H1 (cell line): ENCODE data around the gene ADIRF. TPM values are rescaled to one million over a fixed set of nuclear protein-coding genes. Genes with fewer than 3 reads are reported as not detected.
A peak's percentile ranks its signal among the peaks of the same experiment; 100 is the strongest.

Experiments
- CTCF ChIA-PET: fragments of 300-600 bp; sonication (Branson Sonifier 250); formaldehyde crosslinking; loops from one replicate; lab custom pipeline; 2021; ENCODE audit not compliant: partially characterized antibody; lab: Charles Lee
- POLR2A ChIA-PET: fragments of 300-600 bp; sonication (Branson Sonifier 250); formaldehyde crosslinking; loops from one replicate; lab custom pipeline; 2021; ENCODE audit warnings: inconsistent platforms; ENCODE audit not compliant: partially characterized antibody; lab: Charles Lee
- DNase-seq, 2 experiments: peaks; one replicate each; pipeline versions ENCODE4 v3.0.0 to v3.0.0-alpha.2; 2010 to 2022; ENCODE audit warnings: low spot score in 2 of 2, low read depth in 1 of 2, mixed read lengths in 1 of 2
- FAIRE-seq: peaks from 2 replicates; lab custom pipeline; 2011; peaks lifted over from hg19 to GRCh38; lab: Jason Lieb, UNC
- H2AFZ ChIP-seq: 2 replicates; pipeline ENCODE4 v1.8.1; 2012; ENCODE audit warnings: low read length, inconsistent platforms
- H2AK5ac ChIP-seq: 2 replicates; pipeline ENCODE4 v1.6.1; 2013; ENCODE audit warnings: low read depth, low read length
- H2BK120ac ChIP-seq: replicated peaks from 2 replicates; pipeline ENCODE3; 2013; ENCODE audit warnings: low read depth, low read length, inconsistent platforms
- H2BK12ac ChIP-seq: 2 replicates; pipeline ENCODE4 v1.6.1; 2013; ENCODE audit warnings: low read depth, low read length
- H2BK15ac ChIP-seq: 2 replicates; pipeline ENCODE4 v1.6.1; 2013; ENCODE audit warnings: low read length
- H2BK20ac ChIP-seq: 2 replicates; pipeline ENCODE4 v1.6.1; 2013; ENCODE audit warnings: low read length
- H2BK5ac ChIP-seq: 2 replicates; pipeline ENCODE4 v1.6.1; 2013; ENCODE audit warnings: low read depth, low read length
- H3K14ac ChIP-seq: 2 replicates; pipeline ENCODE4 v1.6.1; 2013; ENCODE audit warnings: inconsistent platforms; ENCODE audit not compliant: insufficient read length
- H3K18ac ChIP-seq: 2 replicates; pipeline ENCODE4 v1.6.1; 2013; ENCODE audit warnings: low read length; ENCODE audit errors: extremely low read depth
- H3K23ac ChIP-seq: 2 replicates; pipeline ENCODE4 v1.6.1; 2013; ENCODE audit warnings: inconsistent platforms; ENCODE audit not compliant: insufficient read length
- H3K23me2 ChIP-seq: 2 replicates; pipeline ENCODE4 v1.6.1; 2013; ENCODE audit warnings: low read depth, low read length
- H3K27ac ChIP-seq: 2 replicates; pipeline ENCODE4 v1.6.1; 2011; ENCODE audit warnings: low read depth, low read length, inconsistent platforms
- H3K27me3 ChIP-seq, 4 experiments: replicated peaks in 1 of 4; 1 replicate in 1 of 4; 2 replicates in 3 of 4; pipeline versions ENCODE4 v1.6.1 to v1.8.1; 2011 to 2013; ENCODE audit warnings: low read length in 3 of 4, mild to moderate bottlenecking in 3 of 4, inconsistent platforms in 2 of 4, mixed read lengths in 2 of 4, moderate library complexity in 1 of 4; ENCODE audit not compliant: control insufficient read depth in 3 of 4, insufficient read depth in 3 of 4; ENCODE audit errors: extremely low read depth in 1 of 4
- H3K36me3 ChIP-seq, 4 experiments: 2 replicates each; pipeline versions ENCODE4 v1.6.1 to v1.8.1; 2011 to 2013; ENCODE audit warnings: mild to moderate bottlenecking in 4 of 4, low read length in 3 of 4, moderate library complexity in 2 of 4, control low read depth in 1 of 4, inconsistent platforms in 1 of 4; ENCODE audit not compliant: insufficient read depth in 4 of 4, control insufficient read depth in 2 of 4
- H3K4ac ChIP-seq: replicated peaks from 2 replicates; pipeline ENCODE3; 2013; ENCODE audit warnings: low read length, low read depth, mixed read lengths, inconsistent platforms; ENCODE audit not compliant: insufficient read length
- H3K4me1 ChIP-seq, 4 experiments: replicated peaks in 1 of 4; 1 replicate in 1 of 4; 2 replicates in 3 of 4; pipeline versions ENCODE4 v1.6.1 to v1.8.1; 2011 to 2013; ENCODE audit warnings: low read length in 3 of 4, inconsistent platforms in 2 of 4, mixed read lengths in 1 of 4; ENCODE audit not compliant: insufficient read depth in 4 of 4, control insufficient read depth in 3 of 4
- H3K4me2 ChIP-seq, 2 experiments: 2 replicates each; pipeline versions ENCODE4 v1.6.1 to v1.8.1; 2011 to 2013; ENCODE audit warnings: low read depth in 2 of 2, low read length in 2 of 2, control low read depth in 1 of 2, inconsistent platforms in 1 of 2, mild to moderate bottlenecking in 1 of 2; ENCODE audit not compliant: insufficient read depth in 1 of 2
- H3K4me3 ChIP-seq, 4 experiments: fragments of 200-600, 300-600 bp in 1 of 4; sonication (generic), shearing (Covaris generic), sonication (Bioruptor Twin) in 1 of 4; 2 replicates each; pipeline versions ENCODE4 v1.5.1 to v1.8.1; 2011 to 2016; ENCODE audit warnings: low read length in 4 of 4, low read depth in 3 of 4, control low read depth in 2 of 4, inconsistent platforms in 2 of 4, mild to moderate bottlenecking in 2 of 4, mixed read lengths in 1 of 4, moderate library complexity in 1 of 4; ENCODE audit not compliant: insufficient read depth in 2 of 4; ENCODE audit errors: extremely low read depth in 1 of 4
- H3K56ac ChIP-seq: replicated peaks from 2 replicates; pipeline ENCODE3; 2013; ENCODE audit warnings: low read depth, mild to moderate bottlenecking, mixed read lengths, low read length, inconsistent platforms; ENCODE audit not compliant: insufficient read length
- H3K79me1 ChIP-seq: 2 replicates; pipeline ENCODE4 v1.6.1; 2013; ENCODE audit warnings: low read depth, low read length, control low read depth
- H3K79me2 ChIP-seq, 2 experiments: 2 replicates each; pipeline versions ENCODE4 v1.6.1 to v1.8.1; 2012 to 2013; ENCODE audit warnings: low read length in 2 of 2, mild to moderate bottlenecking in 2 of 2, inconsistent platforms in 1 of 2; ENCODE audit not compliant: insufficient read depth in 2 of 2, control insufficient read depth in 1 of 2
- H3K9ac ChIP-seq, 4 experiments: replicated peaks in 1 of 4; 1 replicate in 1 of 4; 2 replicates in 3 of 4; pipeline versions ENCODE4 v1.6.1 to v1.8.1; 2011 to 2013; ENCODE audit warnings: low read depth in 3 of 4, low read length in 3 of 4, control low read depth in 2 of 4, mild to moderate bottlenecking in 2 of 4, moderate library complexity in 2 of 4, inconsistent platforms in 1 of 4; ENCODE audit errors: extremely low read depth in 1 of 4
- H3K9me3 ChIP-seq, 2 experiments: 2 replicates each; pipeline versions ENCODE4 v1.6.1 to v1.8.1; 2012 to 2013; ENCODE audit warnings: mild to moderate bottlenecking in 2 of 2, moderate library complexity in 2 of 2, control low read depth in 1 of 2, inconsistent platforms in 1 of 2, low read depth in 1 of 2, low read length in 1 of 2, mixed read lengths in 1 of 2; ENCODE audit not compliant: insufficient read depth in 2 of 2
- H4K20me1 ChIP-seq, 2 experiments: replicated peaks in 1 of 2; 2 replicates each; pipeline versions ENCODE3 to v1.8.1; 2011 to 2013; ENCODE audit warnings: inconsistent platforms in 2 of 2, low read length in 2 of 2, mild to moderate bottlenecking in 1 of 2; ENCODE audit not compliant: insufficient read depth in 2 of 2, control insufficient read depth in 1 of 2
- H4K5ac ChIP-seq: 2 replicates; pipeline ENCODE4 v1.6.1; 2013; ENCODE audit warnings: low read length, low read depth, mixed read lengths, inconsistent platforms; ENCODE audit not compliant: insufficient read length
- H4K8ac ChIP-seq: 2 replicates; pipeline ENCODE4 v1.8.0; 2013; ENCODE audit warnings: mild to moderate bottlenecking, moderate library complexity, low read length, inconsistent platforms; ENCODE audit not compliant: insufficient read depth; ENCODE audit errors: extremely low read depth
- H4K91ac ChIP-seq: replicated peaks from 2 replicates; pipeline ENCODE3; 2013; ENCODE audit warnings: low read length, mixed read lengths, inconsistent platforms; ENCODE audit not compliant: insufficient read length
- CREB1 ChIP-seq: IDR thresholded peaks from 2 replicates; pipeline ENCODE4 v1.6.1; 2012; ENCODE audit warnings: inconsistent platforms
- MAFK ChIP-seq: IDR thresholded peaks from 2 replicates; pipeline ENCODE4 v1.6.1; 2012; ENCODE audit warnings: low read depth, mild to moderate bottlenecking, improper control_type of control experiment, low read length
- WGBS, 2 experiments: shearing (Covaris generic) in 1 of 2; methylation state at CpG; one replicate each; pipeline versions ENCODE4 v1.1.6 to v1.1.7; 2013 to 2015; ENCODE audit warnings: low lambda C conversion rate in 2 of 2, mixed read lengths in 2 of 2, inconsistent platforms in 1 of 2, low coverage in 1 of 2, missing lambda C conversion rate in 1 of 2; ENCODE audit not compliant: insufficient replicate concordance in 2 of 2, insufficient coverage in 1 of 2, insufficient read length in 1 of 2; ENCODE audit errors: extremely low coverage in 1 of 2, missing lambda C conversion rate in 1 of 2; 5-methylcytosine and 5-hydroxymethylcytosine counted together
- polyA plus RNA-seq, 7 experiments: library from polyadenylated mRNA; depleted of rRNA in 3 of 7; stranded (reverse) in 5 of 7; unstranded in 2 of 7; fragments of >200 nt in 5 of 7; fragments of 200-250 nt in 2 of 7; gene quantifications; 1 replicate in 5 of 7; 2 replicates in 1 of 7; 4 replicates in 1 of 7; pipeline versions ENCODE4 v1.2.1 to v1.2.3, GENCODE V29; 2011 to 2013; ENCODE audit warnings: missing spikeins in 2 of 7, mixed read lengths in 2 of 7
- total RNA-seq: library from RNA; stranded (reverse); fragmentation: NEBNext Ultra II Directional; extraction: Animal tissue kit (Norgen Biotek cat#: 25700); gene quantifications from 2 replicates; pipeline ENCODE4 v1.2.1, GENCODE V29; 2021

Gene ADIRF
- total and polyA plus RNA-seq, 2 of the 8 experiments (the other 6 are each of a cell fraction or from before 2014, with no cell fraction given), result not detected

DNA sequence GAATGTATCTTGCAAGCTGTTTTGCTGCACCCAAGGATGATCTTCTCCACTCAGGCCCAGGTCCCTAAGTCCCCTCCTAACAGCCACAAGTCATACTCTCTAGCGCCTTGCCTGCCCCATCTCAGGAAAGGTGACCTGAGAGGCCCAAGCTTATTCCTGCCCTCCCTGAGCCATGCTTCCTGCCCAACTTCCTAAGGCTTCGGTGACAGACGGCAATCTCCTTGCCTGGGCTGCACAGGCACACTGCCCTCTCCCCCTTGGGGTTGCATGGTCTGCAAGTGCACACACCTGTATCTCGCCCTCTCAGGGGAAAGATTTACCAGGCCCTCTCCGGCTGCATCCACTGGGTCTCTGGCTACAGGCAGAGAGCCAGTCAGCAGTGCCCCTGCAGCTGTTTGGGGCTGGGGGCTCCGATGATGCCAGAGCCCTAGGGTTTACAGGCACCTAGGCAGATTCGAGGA is 771 bp upstream of the ADIRF start:
- H2BK15ac ChIP-seq, result peak overlapping the region; percentile 99
- H2AFZ ChIP-seq, result no peak overlapping the region
- peaks cover 12% of the 10 kb centered on the region; the same call in 1 of the 2 replicates for H3K23me2 ChIP-seq
- H4K8ac ChIP-seq, result peak overlapping the region; percentile 39; the same call in 1 of the 2 replicates
- peak overlapping the region; percentile 44 for H3K4ac ChIP-seq
- FAIRE-seq, result no peak
- 94% methylated on average over 7 of the region's 7 CpGs; no CpG with 5 or more reads in 1 of the 2 experiments for WGBS, 2 experiments
- ChIA-PET POLR2A (interaction anchor here (1.0 to 1.9 kb wide), 6 partner anchors 10 to 35 kb away, joined by 3 to 9 read pairs (median 4); partner anchors contain the start of gene MMRN2), CTCF (interaction anchor here (0.6 to 22.5 kb wide), 16 partner anchors 9 to 304 kb away, joined by 3 to 975 read pairs (median 4); partner anchors contain the start of genes MMRN2 and SNCG)
- no peak overlapping the region for H2BK5ac ChIP-seq
- H3K36me3 ChIP-seq, result no peaks in the 10 kb centered on the region
- H3K23ac ChIP-seq, result no peak overlapping the region
- peak overlapping the region; percentile 65 for H2BK120ac ChIP-seq
- H2AK5ac ChIP-seq, result peak overlapping the region; percentile 88
- H3K27me3 ChIP-seq, result peaks cover 0 to 13% (median 10%) of the 10 kb centered on the region in 4 experiments; a peak in 6 of 7 replicates
- no peak overlapping the region for H3K4me3 ChIP-seq
- H4K91ac ChIP-seq, result peak overlapping the region; percentile 58
- peaks cover 4 to 36% (median 28%) of the 10 kb centered on the region in 4 experiments for H3K4me1 ChIP-seq
- no peak overlapping the region for H2BK12ac ChIP-seq
- no peak for DNase-seq
- H3K79me2 ChIP-seq, result no peaks in the 10 kb centered on the region
- no peak overlapping the region for H3K9ac ChIP-seq
- H3K27ac ChIP-seq, result no peak overlapping the region
- H2BK20ac ChIP-seq, result peak overlapping the region; percentile 61; the same call in 1 of the 2 replicates
- H4K20me1 ChIP-seq, result no peaks in the 10 kb centered on the region
- H3K14ac ChIP-seq, result no peak overlapping the region
- H3K18ac ChIP-seq, result peak overlapping the region; percentile 90
- H3K9me3 ChIP-seq, result no peaks in the 10 kb centered on the region
- H3K4me2 ChIP-seq, result no peak overlapping the region
- no peak overlapping the region for H4K5ac ChIP-seq
- H3K56ac ChIP-seq, result no peak overlapping the region
- no peaks in the 10 kb centered on the region for H3K79me1 ChIP-seq
- TF ChIP-seq MAFK, result no peak
- TF ChIP-seq CREB1, result no peak
